CD4-positive, alpha-beta T cell treated with Interleukin-6 for 4 hours (primary cell): ENCODE data around the gene SPATC1L.

ENCODE experiments used
- DNase-seq: peaks from one replicate; pipeline ENCODE4 v3.0.0-alpha.2; 2020; ENCODE audit warnings: mixed read lengths

The SPATC1L gene

GRCh38 chr21:46160907-46161632 lies 23.2 kb downstream of the SPATC1L start:
- no peak for DNase-seq

- DNase-seq: no peak
Measured at GRCh38 chr21:46160657-46160906, 23.7 kb downstream of the SPATC1L start.

GRCh38 chr21:46159841-46160656 lies 24.2 kb downstream of the SPATC1L start:
- DNase-seq: no peak

DNA sequence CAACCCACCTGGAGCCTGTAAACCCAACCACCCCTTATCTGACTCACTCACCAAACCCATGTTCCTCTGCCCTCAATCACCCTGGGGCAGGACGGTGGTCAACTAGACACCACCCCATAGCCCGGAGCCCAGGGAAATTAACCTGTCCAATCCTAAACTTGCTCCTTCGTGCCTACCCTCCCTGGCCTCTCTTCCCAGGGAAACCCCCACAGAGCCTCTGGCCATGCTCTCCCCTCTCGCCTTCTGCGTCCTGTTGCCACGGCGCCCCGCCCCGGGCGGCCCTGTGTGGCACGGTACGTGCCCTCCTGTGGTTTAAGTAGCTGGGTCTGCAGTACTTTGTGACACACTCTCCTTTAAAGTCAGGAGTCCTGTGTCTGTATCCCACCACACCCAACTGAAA lies 24.9 kb downstream of the SPATC1L start:
- no peak for DNase-seq

GRCh38 chr21:46158666-46159300 lies 25.5 kb downstream of the SPATC1L start:
- no peak for DNase-seq

- no peak for DNase-seq
Measured at GRCh38 chr21:46157987-46158451, 26.2 kb downstream of the SPATC1L start.

DNA sequence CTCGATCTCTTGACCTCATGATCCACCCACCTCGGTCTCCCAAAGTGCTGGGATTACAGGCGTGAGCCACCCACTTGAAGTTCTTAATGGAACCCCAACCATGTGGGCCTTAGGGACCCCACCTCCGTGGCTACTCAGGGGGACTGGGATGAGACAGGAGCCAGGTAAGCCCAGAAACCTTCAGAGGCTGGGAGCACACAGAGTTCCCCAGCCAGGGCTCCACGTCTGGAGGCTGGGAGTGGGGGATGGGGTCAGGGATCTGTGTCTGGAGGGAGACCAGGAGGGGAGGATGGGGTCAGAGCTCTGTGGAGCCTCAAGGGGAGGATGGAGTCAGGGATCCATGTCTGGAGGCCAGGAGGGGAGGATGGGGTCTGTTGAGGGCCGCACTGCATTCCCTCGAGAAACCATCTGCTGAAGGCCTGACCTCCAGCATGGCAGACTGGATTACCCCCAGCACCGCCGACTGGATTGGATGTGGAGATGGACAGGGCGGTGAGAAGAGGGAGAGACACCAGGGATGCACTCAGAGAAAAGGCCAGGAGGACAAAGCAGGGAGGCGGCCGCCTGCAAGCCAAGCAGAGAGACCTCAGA lies 26.8 kb downstream of the SPATC1L start:
- DNase-seq: no peak

DNA sequence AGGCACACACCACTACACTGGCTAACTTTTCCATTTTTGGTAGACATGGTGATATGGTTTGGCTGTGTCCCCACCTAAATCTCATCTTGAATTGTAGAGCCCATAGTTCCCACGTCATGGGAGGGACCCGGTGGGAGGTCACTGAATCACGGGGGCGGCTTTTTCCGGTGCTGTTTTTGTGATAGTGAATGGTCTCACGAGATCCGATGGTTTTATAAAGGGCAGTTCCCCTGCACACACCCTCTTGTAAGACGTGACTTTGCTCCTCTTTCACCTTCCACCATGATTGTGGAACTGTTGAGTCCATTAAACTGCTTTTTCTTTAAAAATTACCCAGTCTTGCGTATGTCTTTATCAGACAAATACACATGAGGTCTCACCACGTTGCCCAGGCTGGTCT lies 27.6 kb downstream of the SPATC1L start:
- no peak for DNase-seq

DNA sequence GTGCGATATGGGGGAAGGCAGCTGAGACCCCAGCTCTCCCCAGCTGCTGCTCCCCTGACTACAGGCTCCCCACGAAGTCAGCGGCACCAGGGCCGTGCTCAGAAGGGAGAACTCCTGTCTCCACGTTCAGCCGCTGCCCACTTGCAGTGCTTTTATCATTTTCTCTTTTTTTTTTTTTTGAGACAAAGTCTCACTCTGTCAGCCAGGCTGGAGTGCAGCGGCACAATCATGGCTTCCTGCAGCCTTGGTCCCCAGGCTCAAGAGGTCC lies 27.9 kb downstream of the SPATC1L start:
- DNase-seq: no peak

- DNase-seq: no peak
Measured at GRCh38 chr21:46155514-46156377, 28.5 kb downstream of the SPATC1L start, which contains the start of gene FTCD. Gene FTCD (minus strand): TSS chr21:46155579. CDS start chr21:46155523, 56 bp downstream.

DNA sequence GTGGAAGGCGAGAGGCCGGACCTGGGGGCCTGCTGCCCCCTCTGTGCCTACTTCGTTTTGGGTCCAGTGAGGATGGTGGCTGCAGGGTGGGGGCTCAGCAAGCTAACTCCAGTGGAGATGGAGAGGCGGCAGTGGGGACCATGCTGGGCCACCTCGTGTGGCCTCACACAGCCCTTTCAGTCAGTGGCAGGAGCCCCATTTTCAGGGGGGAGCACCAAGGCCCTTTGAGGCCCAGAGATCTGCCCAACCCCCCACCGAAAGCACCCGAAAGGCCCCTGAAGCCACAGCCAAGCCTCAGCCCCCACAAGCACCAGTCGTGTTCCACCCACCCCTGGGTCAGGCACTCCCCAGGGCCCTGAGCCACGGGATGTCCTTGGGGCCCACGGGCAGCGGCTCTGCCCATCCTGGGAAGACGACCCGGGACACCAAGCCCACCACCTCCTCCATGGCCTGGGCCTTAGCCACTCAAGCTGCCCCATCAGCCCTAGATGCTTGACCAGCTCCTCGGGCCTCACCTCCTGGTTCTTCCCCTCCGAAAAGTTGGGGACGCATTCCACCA lies 29.2 kb downstream of the SPATC1L start:
- DNase-seq: no peak

GRCh38 chr21:46154155-46154954 lies 29.9 kb downstream of the SPATC1L start:
- no peak for DNase-seq

DNA sequence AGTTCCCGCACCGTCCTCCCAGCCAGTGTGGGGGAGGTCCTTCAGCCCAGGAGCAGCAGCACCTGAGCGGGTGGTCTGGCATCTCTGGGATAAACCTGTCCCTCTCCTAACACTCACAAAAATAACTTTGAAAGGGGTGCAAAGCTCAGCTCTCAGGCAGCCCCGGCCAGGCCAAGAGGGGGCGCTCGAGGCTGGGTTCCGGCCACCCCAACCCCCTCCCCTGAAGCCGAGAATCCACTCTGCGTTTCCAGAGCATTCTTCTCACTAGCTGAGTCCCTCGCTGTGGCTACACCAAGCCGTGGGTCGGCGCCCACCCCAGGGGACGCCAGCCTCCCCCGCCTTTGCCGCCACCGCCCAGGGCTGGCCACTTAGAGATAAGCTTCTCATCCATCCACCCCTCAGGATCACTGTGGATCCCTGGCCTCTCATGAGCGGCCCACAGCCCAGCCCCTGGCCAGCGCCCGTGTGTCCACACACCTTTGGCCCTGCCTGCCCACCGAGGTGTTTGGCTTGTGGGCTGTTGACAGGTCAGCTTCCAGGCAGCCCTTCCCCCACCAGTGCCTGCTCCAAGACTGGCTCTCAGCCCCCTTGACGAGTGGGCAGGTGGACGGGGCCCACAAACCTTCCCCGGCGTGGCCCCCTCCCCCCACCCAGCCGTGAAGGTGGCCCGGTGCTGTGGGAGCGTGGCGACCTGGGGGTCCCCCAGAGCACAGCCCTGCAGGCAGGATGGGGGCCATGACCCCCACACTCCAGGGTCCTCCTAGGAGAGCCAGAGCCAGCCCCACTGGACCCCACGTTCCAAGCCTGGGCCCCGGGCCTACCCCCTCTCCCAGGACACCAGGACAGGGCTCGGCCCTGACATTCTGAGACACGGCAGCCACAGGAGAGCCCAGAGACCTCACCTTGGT lies 30.8 kb downstream of the SPATC1L start:
- peak; percentile 59 for DNase-seq

DNA sequence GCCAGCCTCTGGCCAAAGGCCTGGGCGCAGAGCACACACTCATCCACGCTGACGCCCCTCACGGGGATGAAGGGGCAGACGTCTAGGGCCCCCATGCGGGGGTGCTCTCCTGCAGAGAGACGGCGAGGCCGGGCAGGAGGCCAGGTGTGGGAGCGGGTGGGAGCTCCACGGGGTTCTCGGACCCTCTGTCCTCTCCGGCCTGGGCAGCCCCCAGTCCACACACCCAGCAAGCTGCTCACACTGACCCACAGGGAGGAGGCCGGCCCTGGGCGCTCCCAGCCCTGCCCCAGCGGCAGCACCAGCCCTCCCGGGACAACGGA lies 31.4 kb downstream of the SPATC1L start:
- DNase-seq: no peak

GRCh38 chr21:46151989-46152926 lies 32.0 kb downstream of the SPATC1L start:
- no peak for DNase-seq

- no peak for DNase-seq
Measured at GRCh38 chr21:46151261-46151988, 32.8 kb downstream of the SPATC1L start.

DNA sequence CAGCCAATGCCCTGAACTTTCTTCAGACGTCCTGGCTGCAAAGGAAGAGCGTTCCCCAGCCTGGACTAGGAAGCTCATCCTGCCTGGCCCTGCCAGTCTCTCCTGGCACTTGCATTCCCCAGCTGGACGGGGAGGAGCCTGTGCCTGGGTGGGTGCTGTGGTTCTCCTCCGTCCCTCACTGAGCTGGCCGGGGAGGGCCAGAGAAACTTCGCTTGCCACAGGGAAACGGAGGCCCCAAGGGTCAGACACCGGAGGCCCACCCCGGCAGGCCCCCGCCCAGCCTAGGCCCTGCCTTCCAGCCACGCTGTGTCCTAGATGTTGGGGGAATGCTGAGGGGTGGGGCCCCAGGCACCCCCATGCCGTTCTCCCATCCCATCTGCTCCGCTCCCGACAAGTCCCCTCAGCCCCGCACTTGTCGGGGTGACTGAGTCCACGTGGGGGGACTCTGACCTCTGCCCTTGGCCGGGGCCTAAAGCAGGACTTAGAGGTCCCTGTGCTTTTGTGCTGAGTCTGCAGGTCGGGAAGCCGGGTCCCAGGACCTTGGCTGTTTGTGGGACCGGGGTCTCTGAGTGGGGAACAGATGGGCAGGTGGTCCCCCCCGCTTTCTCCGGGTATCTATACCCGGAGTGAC lies 33.7 kb downstream of the SPATC1L start:
- no peak for DNase-seq

- DNase-seq: no peak
Measured at GRCh38 chr21:46150073-46150472, 34.2 kb downstream of the SPATC1L start.
